Stimulated activated CD8-positive, alpha-beta memory T cell treated with anti-CD3 and anti-CD28 coated beads, Interleukin-7, amount 100 ng/mL, for 4 hours (primary cell): ENCODE results near the gene METAP1D.
"Not testable (repeated sequence)": the region's sequence is repeated elsewhere in the genome, so short reads cannot be mapped to it uniquely, and the experiment has no call there.

ENCODE experiments used
- DNase-seq, 2 donors: peaks; one replicate each; pipeline ENCODE4 v3.0.0-alpha.2; 2020; ENCODE audit warnings: low read depth in 2 of 2

The METAP1D gene

DNA sequence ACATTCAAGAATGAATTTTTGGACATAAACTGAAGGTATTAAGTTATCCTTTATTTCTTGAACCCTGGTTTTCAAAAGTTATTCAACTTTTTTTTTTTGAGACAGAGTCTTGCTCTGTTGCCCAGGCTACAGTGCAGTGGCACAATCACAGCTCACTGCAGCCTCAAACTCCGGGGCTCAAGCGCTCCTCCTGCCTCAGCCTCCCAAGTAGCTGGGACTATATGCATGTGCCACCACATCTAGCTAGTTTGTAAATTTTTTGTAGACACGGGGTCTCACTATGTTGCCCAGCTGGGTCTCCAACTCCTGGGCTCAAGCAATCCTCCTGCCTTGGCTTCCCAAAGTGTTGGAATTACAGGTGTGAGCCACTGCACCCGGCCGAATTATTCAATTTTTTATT is 2.7 kb upstream of the METAP1D start:
- not testable (repeated sequence) for DNase-seq

DNA sequence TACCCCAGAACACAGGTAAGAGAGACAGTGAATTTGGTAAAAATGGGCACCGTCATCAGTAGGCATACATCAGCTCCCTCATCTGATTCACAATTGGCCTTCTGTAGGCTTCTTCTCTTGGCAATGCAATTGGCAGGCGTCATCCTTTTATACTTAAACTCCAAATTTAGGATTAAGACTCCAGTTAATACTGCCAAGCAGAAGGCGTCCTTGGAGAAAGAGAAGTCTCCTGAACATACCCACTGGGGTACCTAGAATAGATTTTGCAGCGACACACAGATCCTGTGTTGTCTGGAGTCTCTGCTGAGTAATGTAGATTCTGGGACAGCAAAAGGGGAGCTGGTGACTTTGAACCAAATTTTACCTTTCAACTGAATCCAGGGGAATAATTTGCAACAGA is 592 bp upstream of the METAP1D start:
- DNase-seq = no peak

DNA sequence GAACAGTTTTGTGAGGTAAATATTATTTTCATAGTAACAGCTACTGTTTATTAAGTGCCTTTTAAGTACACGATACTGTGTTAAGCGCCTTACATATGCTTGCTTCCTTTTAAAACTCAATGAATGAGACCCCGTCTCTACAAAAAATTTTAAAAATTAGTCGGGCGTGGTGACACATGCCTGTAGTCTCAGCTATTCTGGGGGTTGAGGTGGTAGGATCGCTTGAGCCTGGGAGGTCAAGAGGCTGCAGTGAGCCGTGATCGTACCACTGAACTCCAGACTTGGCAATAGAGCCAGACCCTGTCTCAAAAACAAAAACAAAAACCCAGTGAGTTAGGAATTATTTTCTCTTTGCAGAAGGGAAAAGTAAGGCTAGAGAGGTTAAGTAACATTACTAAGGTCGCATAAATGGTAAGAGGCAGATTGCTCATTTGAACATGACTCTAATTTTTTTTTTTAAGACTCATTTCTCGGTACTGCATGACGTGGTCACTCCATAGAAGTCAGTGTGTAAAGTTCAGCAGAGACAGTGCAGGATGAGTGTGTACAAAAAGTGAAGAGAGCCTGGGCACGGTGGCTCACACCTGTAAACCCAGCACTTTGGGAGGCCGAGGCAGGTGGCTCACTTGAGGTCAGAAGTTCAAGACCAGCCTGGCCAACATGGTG is 1.1 kb downstream of the METAP1D start:
- no peak for DNase-seq

DNA sequence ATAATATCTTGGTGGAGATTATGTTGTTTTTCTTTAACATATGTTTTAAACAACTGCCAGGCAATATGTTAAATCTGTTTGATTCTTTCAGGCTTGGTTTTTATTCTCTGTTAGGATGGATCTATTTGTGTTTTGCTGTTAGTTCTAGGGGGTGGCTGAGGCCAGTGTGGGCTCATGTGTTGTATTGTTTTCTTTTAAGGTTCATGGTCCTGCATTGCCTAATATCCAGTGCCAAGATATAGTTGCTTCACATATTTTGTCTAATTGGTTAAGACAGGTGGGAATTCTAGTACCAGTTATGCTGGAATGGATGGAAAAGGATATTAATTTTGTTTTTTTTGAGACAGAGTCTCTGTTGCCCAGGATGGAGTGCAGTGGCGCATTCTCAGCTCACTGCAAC is 7.6 kb downstream of the METAP1D start:
- DNase-seq = no peak

DNA sequence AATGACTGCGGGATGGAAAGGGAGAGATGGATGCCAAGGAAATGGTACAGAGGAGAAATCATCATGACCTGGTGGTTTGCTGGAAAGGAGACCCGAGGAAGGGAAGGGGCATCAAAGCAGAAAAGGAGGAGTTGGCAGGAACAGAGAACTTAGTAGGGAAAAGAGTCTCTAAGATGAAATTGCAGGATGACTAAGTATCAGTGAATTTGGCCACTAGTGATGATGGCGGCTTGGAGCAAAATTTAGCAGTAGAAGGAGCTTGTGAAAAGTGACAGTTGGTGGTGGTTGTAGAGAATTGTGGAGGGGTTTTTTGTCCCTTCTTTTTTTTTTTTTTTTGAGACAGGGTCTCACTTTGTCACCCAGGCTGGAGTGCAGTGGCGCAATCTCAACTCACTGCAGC is 10.1 kb downstream of the METAP1D start:
- DNase-seq = no peak

DNA sequence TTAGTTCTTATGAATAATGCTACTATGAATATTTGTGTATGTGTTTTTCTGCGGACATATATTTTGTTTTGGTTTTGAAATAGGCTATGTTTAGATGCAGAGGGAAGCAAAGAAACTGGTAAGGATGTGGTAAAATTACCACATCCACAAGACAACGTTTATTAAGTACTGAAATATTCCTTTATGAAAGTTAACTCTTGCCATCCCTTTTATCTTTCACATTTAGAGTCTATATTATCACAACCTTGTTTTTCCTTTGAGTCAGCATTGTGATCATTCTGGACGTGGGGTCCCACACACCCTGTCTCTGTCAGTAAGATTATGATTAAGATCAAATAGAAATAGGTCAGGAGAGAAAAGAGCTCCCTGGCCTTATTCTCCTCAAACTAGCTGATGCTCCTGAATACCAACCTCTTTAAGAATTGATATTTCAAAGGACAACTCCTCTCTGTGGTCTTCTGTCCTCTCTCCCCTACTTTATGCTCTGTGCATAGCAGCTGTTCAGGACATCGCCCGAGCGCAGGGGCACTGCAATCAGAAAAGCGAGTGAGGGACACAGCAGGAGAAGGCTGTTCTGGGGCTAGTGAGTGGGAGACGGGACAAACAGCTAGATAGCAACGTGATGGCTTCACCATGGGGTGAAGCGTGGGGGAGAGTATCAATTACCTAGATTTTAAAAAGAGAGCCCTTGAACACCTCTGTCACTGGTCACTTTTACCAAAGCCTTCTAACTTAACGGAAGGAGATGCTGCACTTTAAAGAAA is 12.2 kb downstream of the METAP1D start:
- no peak for DNase-seq

DNA sequence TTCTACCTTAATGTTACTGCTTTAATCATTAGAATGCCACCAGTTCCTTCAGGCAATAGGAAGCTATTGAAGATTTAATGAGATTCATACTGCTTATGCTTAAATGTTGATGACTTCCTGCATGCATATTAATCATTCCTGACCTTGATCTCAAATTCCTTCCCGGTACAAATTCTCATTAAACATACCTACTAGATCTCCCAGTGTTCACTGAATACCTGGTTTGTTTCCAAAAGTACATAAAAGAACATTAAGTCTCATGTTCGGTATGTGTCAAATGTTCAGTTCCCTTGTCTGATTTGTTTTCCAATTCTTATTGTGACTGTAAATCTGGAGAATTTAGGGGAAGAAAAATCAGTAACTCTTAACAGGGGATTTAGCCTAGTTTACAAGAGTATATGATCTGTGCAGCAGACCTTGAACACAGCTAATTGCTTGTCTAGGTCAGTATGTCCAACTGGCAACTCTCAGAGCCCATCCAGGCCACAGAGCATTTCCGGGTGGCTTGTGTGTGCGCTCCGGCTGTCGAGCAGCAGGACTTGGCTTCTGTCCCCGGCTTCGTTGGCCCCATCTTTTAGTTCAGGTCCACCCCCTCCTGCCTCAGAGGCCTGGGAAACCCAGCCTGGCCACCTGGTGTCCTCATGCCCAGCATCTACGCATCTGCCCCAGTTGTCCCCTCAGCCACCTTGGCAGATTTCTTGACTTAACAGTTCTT is 13.1 kb downstream of the METAP1D start:
- no peak for DNase-seq

DNA sequence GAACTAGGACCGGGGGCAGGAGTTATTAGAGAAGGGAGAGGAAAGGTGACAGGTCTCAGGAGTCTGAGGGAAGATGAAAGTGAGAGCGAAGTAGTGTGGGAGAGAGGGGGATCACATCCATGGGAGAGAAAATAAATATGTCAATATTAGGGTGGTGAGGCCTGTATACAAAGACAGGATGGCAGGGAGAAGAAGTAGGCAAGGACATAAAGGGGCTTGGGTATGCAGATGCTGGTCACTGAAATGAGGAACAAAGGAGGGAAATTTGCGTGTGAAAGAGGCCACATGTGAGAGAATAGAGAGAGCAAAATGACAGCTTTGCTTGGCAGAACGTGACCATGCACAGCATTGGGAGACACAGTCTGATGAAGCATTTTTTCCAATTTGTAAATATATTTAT is 13.6 kb downstream of the METAP1D start:
- DNase-seq = no peak

DNA sequence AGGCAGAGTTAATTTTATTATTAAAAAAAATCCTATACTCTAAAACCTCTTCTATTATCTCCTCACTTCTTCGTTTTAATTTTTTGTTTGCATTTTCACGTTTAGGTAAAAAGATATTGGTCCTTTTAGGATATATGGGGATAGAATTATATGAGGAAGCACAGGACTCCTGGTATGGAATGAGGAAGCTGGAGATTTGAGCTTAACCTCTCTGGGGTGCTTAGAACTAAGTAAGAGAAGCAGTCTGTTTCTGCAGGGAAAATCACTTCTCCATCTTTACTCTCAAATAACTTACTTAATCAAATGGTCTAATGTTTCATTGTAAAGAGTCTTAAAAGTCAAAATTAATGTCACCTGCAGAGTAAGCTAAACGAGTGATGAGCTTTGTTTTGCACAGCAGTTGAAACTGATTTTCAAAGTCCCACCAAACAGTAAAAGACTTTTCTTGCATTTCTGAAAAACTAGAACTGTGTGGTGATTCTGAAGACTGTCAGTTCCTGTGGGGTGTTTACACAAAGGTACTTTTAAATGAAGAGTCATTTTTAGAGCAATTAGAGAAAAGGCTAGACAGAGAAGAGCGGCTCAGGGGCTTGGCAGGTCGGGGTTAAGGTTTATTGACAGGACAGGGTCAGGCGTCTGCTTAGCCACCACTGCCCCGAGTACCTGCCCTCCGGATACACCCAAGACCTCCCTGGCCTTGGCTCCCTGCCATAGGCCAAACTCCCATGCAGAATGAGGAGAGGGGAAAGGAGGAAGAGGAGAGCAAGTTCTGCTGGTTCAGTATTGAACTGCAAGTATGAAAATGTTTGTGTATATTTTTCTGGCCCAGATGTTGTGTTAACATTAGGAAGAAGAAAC is 21.6 kb downstream of the METAP1D start:
- no peak for DNase-seq

DNA sequence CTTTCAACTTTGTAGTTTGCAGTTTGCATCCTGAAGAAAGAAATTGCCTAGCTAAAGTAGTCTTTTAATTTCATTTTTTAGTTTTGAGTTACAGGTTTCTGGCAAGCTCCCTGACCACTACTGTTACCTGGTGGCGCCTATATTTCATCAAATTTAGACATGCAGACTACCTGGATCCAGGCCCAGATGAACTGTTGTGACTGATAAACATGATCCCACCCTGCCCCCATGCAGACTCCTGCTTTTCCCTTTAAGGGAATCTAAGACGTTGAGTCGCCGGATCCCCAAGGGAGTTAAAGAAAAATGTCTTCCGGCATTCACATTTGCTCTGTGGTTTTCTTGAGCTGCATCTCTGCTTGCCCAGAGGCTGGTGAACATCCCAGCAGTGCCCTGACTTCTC is 22.2 kb downstream of the METAP1D start:
- no peak for DNase-seq

DNA sequence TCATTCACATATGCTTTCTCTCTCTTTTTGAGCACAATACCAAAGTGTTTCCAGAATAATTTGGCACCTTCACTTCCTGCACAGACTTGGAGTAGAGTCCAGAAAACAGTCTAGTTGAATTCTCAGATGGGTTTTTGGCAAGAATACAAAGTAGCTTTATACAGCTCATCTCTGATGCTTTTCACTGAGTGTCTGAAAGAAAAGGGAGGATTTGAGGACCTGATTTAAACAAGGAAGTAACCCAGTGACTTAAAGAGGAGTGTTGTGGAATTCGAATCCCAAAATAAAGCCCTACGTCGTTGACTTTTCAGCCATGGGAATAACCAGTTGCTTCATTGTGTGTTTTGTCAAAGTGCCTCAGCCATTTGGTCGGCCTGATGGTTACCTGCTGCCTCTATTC is 31.8 kb downstream of the METAP1D start:
- DNase-seq = no peak

DNA sequence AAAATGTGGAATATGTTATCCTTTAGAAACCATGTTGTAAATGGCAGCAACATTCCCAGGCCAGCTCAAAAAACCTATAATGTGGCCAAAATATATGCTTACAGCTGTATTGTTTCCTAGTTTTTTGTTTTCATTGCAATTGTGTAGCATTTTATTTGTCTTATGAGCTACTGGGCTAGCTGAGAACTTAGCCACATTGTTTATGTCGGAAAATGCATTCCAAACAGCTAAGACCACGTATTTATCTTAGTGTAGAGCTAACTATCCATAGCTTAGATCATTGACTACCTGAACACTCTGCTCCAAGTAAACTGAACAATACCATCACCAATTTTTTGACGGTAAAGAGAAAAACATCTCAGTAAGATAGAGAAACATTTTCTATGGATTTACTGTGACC is 38.4 kb downstream of the METAP1D start:
- no peak for DNase-seq

DNA sequence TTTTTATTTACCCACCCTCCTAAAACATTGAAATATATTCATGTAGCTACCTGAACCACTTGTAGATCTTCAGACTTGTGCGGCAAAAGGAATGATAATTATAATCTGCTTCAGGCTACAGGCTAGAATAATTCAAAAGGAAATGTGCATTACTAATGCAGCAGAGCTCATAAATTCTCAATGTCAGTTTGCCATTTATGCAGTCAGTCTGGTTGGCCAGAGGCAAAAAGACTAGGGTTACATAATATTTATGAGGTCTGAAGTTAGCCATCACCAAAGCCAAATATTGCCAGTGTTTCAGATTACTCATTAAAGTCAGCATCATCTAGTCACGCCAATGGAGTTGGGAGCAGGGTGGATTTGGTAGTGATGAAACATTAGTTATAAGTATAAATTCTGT is 38.9 kb downstream of the METAP1D start:
- no peak for DNase-seq

DNA sequence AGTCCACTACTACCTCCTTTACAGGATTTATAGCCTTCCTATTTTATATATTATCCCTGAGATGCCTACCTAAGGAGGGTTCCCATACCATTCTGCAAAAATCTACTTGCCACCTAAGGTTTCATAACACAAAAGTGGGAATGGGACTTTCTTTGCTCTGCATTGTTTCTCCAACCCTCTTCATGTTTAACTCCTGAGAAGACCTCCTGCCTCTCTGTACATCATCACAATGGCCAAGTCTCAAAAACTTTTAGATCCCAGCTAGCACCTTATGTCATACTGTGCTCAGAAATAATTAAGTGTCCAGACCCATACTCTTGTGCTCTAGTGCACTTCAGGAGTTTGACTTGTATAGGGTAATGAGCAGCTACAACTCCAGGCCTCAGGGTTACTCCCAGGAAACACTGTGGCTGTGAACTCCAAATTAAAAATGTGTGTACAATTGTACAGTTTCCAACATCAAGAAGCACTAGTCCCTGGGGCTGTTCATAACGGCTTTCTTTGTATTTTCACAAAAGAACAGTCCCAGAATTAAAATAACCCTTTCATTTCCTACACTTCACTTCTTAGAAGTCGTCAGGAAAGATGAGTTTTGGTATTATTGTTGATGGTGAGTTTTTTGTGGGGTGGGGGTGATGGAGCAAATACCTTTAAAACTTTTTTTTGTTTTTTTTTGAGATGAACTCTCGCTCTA is 39.4 kb downstream of the METAP1D start:
- DNase-seq = no peak

DNA sequence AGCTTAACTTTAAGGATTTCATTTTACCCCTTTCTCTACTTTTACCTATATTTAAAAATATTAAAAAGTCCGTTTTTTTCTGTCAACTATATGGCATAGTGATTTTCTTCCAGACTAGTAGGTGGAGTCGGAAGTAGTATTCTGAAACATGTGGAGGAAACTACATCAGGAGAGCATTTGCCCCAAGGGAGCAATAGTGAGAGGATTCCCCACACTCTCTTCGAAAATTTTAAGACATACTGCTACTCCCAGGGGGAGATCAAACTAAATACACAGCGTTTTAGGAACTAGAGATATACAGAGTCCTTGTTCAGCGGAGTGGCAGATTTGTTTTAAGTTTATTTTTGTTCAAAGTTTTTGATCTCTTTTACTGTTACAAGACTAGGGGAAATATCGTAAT is 40.6 kb downstream of the METAP1D start:
- DNase-seq = no peak

DNA sequence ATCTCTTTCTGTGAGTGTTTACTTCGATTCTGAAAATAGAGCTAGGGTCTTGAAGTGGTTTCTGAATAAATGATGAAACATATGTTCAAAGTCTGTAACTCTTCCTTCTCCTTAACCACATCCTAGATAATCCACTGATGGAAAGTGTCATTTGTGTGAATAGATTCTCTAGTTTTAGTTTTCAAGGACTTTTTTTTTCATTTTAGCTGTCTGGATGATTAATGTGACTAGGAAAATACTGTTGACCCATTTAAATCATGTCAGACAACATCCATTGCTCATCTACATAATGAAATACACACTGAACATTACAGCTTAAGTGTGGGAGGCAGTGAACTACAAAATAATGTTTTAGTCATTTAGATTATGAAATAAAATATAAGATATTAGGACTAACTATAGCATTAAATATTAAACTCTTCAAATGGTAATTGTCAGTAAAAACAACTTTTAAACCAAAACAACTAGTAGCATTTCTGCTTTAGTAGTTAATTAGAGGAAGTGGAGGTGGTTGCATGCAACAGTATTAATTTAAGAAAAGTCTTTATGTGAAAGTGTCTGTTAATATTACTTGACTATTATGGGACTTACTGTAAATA is 46.4 kb downstream of the METAP1D start:
- DNase-seq = no peak

DNA sequence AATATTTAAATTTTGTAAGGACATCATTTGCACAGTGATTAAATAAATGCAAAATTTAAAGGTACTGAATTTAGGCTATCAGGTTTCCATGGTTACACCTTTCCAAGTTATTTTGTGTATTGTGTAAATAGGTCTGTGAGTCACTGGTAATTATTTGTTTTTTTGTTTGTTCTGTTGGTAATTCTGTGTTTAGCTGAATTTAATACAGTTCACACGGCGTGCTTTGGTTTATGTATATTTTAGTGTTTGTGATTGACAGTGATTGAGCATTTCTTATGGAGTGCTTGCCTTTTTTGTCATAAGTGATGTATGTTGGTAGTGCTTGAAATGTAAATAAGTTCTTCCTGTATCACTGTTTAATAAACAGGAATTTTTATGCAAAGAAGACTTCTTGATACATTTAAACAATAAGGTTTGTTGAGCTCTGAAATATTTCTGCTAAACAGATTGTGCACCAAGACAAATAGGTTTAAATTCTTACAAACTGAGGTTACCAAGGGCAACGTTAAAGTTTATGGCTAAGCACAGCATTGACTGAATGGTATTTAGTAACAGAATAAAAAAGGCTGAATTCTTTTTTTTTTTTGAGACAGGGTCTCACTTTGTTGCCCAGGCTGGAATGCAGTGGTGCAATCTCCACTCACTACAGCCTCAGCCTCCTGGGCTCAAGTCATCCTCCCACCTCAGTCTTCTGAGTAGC is 47.3 kb downstream of the METAP1D start:
- DNase-seq = no peak

DNA sequence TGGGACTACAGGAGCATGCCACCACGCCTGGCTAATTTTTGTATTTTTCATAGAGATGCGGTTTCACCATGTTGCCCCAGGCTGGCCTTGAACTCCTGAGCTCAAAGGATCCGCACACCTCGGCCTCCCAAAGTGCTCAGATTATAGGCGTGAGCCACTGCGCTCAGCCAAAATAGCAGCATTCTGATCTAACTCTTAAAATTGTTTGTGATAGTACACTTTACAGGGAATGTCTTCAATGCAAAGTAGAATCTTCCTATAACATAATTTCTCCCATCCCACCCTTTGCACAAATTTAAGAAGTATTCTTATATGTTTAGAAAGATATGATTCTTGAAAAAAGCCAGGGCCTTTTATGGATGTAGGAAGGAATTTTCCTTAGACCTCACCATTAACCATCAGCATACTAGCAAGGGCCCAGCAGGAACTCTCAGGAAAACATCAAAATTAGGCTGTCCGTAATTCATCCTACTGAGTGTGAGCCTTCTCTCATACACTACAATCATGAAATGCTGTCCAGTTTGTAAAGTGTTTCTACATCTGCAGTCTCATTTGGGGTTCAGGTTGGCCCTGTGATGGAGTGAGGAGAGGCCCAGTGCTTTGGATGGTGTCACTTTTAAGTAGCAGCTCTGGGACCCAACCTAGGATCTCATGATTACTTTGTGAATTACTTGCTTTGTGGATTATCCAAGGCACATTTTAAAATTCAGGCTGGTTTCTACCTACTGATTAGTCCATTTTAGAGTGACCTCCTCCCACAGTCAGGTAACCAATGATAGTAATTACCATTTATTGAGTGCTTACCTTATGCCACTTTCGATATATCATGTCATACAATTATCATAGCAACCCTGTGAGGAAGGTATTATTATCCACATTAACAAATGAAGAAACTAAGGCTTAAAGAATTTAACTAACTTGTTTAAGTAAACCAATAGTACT is 48.1 kb downstream of the METAP1D start:
- no peak for DNase-seq
